ENCODE results near the gene TNS1.

TNS1 gene

DNA sequence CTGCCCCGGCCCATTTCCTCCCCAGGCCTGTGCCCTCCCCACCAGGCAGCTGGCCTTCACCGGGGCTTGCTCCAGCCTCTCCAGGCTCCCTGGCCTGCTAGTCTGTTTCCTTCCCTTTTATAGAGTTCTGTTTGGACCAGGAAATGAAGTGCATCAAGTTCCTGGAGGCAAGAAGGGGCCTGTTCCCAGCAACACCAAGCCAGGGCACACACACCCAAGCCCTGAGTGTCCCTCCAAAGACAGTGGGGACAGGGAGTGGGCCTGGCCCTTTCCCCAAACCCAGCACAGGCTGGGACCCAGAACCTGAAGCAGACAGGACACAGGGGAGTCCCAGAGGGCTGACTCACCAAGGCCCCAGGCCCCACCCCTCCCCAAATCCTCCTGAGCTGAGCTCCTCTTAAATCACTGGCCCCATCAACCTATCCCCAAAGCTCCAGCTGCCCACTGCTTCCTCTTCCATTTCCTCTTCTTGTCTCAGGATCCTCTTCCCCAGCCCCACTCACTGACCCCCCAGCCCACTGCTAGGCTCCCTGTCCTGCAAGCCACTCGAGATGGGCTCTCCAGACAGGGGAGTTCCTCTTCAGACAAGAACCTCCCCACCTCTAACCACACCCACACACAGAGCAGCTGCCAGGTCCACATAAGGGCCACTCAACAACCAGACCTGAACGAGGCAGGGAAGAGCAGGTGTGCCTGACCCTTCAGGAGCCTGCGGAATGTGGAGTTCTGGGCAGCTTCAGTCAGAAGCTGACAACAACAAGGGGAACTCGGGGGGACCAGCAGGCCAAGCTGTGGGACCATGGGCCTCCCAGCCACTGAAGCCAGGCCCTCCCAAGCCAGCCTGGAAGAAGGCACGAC is 74.2 kb downstream of the TNS1 start:
- no peak for DNase-seq

DNA sequence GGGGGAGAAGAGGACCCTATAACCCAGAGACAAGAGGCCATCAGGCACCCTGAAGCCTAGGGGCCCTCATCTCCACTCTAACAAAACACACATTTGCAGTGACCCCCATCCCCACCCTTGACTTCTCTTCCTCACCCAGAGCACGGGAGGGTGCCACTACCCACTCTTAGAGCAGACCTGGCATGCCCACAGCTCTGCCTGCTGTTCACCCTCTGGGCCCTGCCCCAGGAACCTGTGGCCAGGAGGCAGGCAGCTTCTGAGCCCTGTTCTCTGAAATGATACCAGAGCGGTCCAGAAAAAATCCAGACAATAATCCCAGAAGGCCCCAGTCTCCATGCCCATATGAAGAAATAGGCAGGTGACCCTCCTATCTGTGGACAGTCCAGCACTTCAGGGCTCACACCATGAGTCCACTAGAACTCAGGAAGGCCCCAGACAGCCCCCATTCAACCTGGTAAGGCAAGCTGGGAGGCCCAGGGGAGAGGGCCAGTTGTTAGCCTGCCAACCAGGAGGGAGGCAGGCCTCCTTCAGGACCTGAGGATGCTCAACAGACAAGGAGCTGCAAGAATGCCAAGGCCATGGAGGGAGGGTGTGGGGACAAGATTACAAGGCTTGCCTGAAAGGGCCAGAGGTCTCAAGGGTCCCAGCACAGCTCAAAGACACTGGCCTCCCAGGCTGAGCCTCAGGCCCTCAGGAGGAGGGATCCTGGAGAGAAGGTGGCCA is 75.0 kb downstream of the TNS1 start:
- DNase-seq, result no peak

- no peak for DNase-seq
Measured at GRCh38 chr2:217926801-217927200, 76.0 kb downstream of the TNS1 start.

GRCh38 chr2:217924346-217924901 is 78.4 kb downstream of the TNS1 start:
- no peak for DNase-seq

GRCh38 chr2:217923007-217923686 is 79.6 kb downstream of the TNS1 start:
- DNase-seq, result no peak

DNA sequence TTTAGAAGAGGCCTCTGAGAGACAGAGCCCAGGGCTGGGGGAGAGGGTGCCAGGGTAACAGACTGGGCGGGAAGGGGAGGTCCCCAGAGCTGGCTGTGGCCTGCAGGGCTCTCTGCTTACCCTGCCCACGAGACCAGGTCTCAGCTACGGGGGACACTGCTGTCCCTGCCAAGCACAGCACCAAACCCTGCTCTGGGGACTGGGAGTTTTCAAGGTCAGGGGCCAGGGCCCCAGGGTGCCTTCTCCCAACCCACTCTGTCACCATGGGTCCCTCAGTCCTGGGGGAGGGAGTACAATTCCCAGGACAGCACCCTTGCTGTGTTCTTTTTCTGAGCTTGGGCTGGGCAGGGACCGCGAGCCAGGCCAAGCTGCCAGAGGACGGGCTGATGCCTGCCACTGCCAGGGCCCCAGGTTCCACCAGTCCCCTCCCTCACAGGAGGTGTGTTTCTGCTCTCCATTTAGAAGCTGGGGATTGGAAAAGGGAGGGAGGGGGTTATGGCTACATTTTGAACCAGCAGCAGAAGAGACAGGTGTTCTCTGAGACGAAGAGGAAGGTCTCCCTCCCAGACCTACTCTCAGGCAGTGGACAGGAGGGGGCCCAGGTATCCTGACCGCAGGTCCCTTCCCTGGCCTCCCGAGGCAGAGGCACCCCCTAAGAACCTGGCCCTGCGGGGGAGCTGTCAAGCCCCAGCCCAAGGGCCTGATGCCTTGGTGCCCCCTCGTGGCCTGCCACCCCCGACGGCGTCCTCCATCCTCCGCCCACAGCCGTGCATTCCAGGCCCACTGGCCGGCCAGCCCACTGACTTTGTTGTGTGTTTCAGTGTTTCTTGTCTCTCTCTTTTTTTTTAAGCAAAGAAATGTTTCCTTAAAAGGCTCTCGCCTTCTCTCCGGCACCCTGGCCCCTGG is 80.4 kb downstream of the TNS1 start:
- DNase-seq, result no peak

DNA sequence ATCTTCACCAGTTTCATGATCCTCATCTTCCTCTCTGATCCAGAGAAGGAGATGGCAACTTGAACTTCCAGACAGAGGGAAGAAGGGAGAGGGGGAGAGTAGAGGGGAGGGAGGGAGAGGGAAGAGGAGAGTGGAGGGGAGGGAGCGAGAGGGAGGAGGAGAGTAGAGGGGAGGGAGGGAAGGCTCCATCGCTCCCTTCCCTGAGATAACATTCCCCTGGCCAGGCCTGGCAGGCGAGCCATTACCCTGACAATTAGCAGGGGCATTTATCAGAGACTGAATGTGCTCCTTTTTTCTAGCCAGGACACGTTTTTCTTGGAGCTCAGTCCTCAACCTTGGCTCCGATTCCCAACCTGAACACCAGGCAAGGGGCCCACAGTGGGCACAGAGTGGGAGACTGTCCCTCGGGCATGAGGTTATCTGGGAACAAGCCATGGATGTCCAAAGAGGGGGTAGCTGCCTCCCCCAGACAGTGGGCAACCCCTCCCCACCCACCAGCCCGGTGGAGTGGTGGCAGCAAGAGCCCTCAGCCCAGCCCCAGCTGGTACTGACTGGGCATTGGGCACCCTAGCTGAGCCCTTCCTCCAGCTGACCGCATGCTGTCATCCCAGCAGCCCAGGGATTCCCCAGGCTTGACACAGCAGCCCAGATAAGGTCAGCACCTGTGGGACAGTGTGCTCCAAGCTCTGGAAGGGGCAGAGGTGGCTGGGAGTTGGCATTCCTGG is 81.8 kb downstream of the TNS1 start:
- DNase-seq, result no peak

GRCh38 chr2:217919781-217920351 is 82.9 kb downstream of the TNS1 start:
- DNase-seq, result no peak

DNA sequence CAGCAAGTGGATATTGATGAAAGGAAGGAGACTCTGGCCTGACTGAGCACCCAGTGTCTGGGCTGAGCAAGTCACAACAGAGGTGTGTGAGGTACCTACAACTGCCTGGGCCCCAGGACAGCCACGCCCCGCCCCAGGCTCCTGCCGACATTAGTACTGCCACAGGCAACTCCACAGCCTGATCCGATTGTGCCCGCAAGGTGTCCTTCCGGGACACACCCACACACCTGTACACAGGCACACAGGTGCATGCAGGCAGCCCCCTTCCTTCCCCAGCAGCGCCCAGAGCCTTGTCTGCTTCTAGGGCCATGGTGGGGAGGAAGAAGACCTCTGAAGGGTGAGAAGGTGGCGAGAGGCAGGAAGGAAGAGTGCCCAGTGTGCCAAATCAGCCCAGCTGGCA is 83.6 kb downstream of the TNS1 start:
- DNase-seq, result no peak

DNA sequence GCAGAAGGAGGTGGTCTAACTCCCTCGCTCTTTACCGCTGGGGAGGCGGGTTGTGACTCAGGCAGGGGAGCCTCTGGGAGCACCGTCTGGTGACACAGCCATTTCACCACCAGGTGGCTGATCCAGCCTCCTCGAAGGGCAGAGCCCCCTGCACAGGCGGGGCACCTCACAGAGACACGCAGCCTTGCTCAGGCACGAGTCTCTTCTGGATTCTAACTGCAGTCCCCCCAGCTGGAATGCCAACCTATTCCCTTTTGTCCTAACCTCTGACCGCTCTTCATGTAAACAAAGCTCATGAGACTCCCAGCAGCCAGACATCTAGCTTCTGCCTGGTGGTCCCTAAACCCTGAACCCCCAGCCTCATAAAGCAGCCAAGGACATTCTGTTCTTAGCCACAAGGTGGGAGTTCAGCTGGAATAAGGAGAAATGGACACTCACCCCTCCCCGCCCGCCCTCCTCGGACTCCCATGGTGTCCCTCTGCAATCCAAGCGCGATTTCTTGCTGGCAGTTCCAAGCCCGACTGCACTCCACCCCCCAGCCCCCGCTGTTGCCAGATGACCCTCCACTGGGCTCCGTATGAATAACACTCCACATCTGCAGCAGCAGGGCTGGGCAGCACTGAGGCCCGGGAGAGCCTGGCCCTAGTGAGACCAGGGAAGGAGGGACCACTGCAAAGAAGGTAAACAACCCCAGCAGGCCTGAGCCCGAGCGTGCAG is 84.3 kb downstream of the TNS1 start:
- no peak for DNase-seq

DNA sequence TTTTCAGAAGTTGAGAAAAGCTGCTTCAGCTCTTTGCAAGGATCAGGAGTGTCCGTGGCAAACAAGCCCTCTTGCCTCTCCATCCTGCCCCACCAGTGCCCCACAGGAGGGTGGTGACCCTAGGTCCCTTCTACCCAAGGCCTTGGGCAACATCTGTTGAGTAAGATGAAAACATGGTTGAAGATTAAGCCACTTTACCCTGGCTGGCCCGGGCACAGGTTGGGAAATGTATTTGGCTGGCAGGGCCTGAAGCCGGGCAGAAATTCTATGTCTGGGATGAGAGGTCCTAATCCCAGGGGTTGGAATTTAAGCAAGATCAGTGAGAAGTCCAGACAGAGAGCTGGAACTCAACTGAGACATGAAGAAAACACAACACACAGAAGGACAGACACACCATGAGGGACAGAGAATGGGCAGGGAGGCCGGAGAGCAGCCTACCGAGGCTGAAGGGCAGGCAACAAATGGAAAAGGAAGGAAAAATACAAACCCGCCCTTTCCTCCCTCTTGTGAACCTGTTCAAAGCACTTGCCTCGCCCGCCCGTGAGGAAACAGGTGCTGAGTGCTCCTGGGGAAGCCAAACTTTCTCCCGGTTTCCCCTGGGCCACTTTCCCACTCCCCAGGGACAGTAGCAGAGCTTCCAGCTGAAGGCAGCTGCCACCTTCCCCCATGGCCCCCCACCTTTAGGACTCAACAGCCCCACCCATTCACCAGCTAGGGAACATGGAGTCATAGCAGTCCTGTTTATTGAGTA is 86.1 kb downstream of the TNS1 start:
- DNase-seq, result no peak

DNA sequence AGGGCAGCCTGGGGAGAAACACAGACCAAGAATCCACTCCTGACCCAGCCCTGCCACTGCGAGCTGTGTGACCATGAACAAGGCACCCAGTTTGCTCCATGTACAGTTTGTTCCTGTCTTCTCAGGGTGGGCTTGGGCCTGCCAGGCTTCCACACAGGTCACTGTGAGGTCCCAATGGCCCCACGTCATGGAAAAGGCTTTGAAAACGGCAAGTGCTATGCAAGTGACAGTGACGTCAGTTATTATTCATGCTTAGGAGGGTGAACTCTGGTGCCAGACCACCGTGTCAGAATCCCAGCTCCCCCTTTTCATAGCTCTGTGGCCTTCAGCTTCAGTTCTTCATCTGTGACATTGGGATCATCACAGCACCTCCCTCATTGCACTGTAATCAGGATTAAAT is 87.1 kb downstream of the TNS1 start:
- DNase-seq, result no peak

DNA sequence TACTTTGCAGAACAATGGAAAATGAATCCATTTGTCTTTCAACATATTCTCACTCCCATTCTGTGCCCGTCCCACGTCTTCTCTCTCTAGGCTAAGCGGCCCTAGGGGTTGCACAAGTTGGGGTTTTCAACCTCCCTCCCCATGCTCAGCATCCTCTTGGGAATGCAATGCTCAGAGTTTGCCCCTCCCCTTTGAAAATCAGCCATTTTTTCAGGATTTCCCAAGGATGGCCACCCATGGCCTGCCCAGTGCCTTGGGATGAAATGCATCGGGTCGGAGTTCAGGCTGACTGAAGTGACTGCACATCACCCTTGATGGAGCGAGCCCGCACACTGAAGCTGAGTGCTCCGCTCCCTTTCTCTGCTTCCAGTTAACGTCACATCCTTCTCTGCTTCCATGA is 87.9 kb downstream of the TNS1 start:
- DNase-seq, result no peak

GRCh38 chr2:217914078-217914477 is 88.7 kb downstream of the TNS1 start:
- DNase-seq, result no peak

GRCh38 chr2:217913436-217913835 is 89.4 kb downstream of the TNS1 start:
- DNase-seq, result no peak

- DNase-seq, result no peak
Measured at GRCh38 chr2:217912098-217913024, 90.4 kb downstream of the TNS1 start.

- DNase-seq, result no peak
Measured at GRCh38 chr2:217911283-217912097, 91.3 kb downstream of the TNS1 start.

- no peak for DNase-seq
Measured at GRCh38 chr2:217910875-217911212, 92.0 kb downstream of the TNS1 start.
